Transverse colon (tissue), 3 donors: ENCODE data around the gene SPAG6.

Source experiments
- CTCF ChIP-seq, 5 experiments: fragments of 200-600 bp in 3 of 5; fragments of 450-650 bp in 2 of 5; sonication (generic) in 3 of 5; IDR thresholded peaks; 1 replicate in 2 of 5; 2 replicates in 3 of 5; pipeline ENCODE4 v1.5.1; 2016 to 2017; ENCODE audit warnings: antibody characterized with exemption in 5 of 5, inconsistent platforms in 3 of 5, mild to moderate bottlenecking in 2 of 5, moderate library complexity in 1 of 5
- EP300 ChIP-seq: sonication (generic); formaldehyde crosslinking; IDR thresholded peaks from one replicate; pipeline ENCODE4 v1.6.1; 2017; ENCODE audit warnings: antibody characterized with exemption, low read depth

GRCh38 chr10:22442468-22442867 is 97.2 kb downstream of the SPAG6 start:
- no peak for TF ChIP-seq CTCF (IDR thresholded peaks at IDR 0.05)
- no peak for TF ChIP-seq EP300
